ENCODE results near the gene STK32B.

The STK32B gene

GRCh38 chr4:5387457-5387856 is 336.2 kb downstream of the STK32B start:
- Histone ChIP-seq H3K27me3 (ENCODE audit: control insufficient read depth in 1 of 2, insufficient read depth in 2 of 2, low read length in 2 of 2) (no peaks in the 10 kb centered on the region), H3K9me3 (ENCODE audit: control insufficient read depth in 1 of 2, low read length in 2 of 2) (no peaks in the 10 kb centered on the region), H3K27ac (ENCODE audit: low read depth, low read length) (no peak overlapping the region), H3K4me1 (ENCODE audit: control insufficient read depth in 1 of 2, insufficient read depth in 2 of 2, low read length in 2 of 2) (peaks cover 19 to 31% of the 10 kb centered on the region in 2 donors), H3K4me3 (ENCODE audit: low read depth in 1 of 2, low read length in 2 of 2) (no peak overlapping the region), H3K9ac (ENCODE audit: low read depth in 1 of 2, low read length in 2 of 2) (no peak overlapping the region), H3K36me3 (ENCODE audit: control insufficient read depth in 1 of 2, insufficient read depth in 2 of 2, low read length in 2 of 2) (no peaks in the 10 kb centered on the region)

- Histone ChIP-seq H3K4me3 (ENCODE audit: low read depth in 1 of 2, low read length in 2 of 2) (no peak overlapping the region), H3K36me3 (ENCODE audit: control insufficient read depth in 1 of 2, insufficient read depth in 2 of 2, low read length in 2 of 2) (no peaks in the 10 kb centered on the region), H3K27ac (ENCODE audit: low read depth, low read length) (no peak overlapping the region), H3K4me1 (ENCODE audit: control insufficient read depth in 1 of 2, insufficient read depth in 2 of 2, low read length in 2 of 2) (peaks cover 19 to 30% of the 10 kb centered on the region in 2 donors), H3K9me3 (ENCODE audit: control insufficient read depth in 1 of 2, low read length in 2 of 2) (no peaks in the 10 kb centered on the region), H3K9ac (ENCODE audit: low read depth in 1 of 2, low read length in 2 of 2) (no peak overlapping the region), H3K27me3 (ENCODE audit: control insufficient read depth in 1 of 2, insufficient read depth in 2 of 2, low read length in 2 of 2) (no peaks in the 10 kb centered on the region)
Measured at GRCh38 chr4:5389756-5390310, 338.6 kb downstream of the STK32B start.

- H3K4me1 ChIP-seq (ENCODE audit: control insufficient read depth in 1 of 2, insufficient read depth in 2 of 2, low read length in 2 of 2): peaks cover 8 to 26% of the 10 kb centered on the region in 2 donors
- H3K27me3 ChIP-seq (ENCODE audit: control insufficient read depth in 1 of 2, insufficient read depth in 2 of 2, low read length in 2 of 2): no peaks in the 10 kb centered on the region
- H3K36me3 ChIP-seq (ENCODE audit: control insufficient read depth in 1 of 2, insufficient read depth in 2 of 2, low read length in 2 of 2): no peaks in the 10 kb centered on the region
- H3K9ac ChIP-seq (ENCODE audit: low read depth in 1 of 2, low read length in 2 of 2): no peak overlapping the region
- H3K4me3 ChIP-seq (ENCODE audit: low read depth in 1 of 2, low read length in 2 of 2): no peak overlapping the region
- H3K27ac ChIP-seq (ENCODE audit: low read depth, low read length): no peak overlapping the region
- H3K9me3 ChIP-seq (ENCODE audit: control insufficient read depth in 1 of 2, low read length in 2 of 2): no peaks in the 10 kb centered on the region
Measured at GRCh38 chr4:5391492-5391891, 340.2 kb downstream of the STK32B start.

GRCh38 chr4:5393911-5394513 is 342.7 kb downstream of the STK32B start:
- Histone ChIP-seq H3K27me3 (ENCODE audit: control insufficient read depth in 1 of 2, insufficient read depth in 2 of 2, low read length in 2 of 2) (no peaks in the 10 kb centered on the region), H3K27ac (ENCODE audit: low read depth, low read length) (no peak overlapping the region), H3K9me3 (ENCODE audit: control insufficient read depth in 1 of 2, low read length in 2 of 2) (no peaks in the 10 kb centered on the region), H3K4me3 (ENCODE audit: low read depth in 1 of 2, low read length in 2 of 2) (no peak overlapping the region), H3K9ac (ENCODE audit: low read depth in 1 of 2, low read length in 2 of 2) (no peak overlapping the region), H3K36me3 (ENCODE audit: control insufficient read depth in 1 of 2, insufficient read depth in 2 of 2, low read length in 2 of 2) (no peaks in the 10 kb centered on the region), H3K4me1 (ENCODE audit: control insufficient read depth in 1 of 2, insufficient read depth in 2 of 2, low read length in 2 of 2) (peaks cover 8 to 26% of the 10 kb centered on the region in 2 donors)

GRCh38 chr4:5395781-5396180 is 344.5 kb downstream of the STK32B start:
- Histone ChIP-seq H3K27ac (ENCODE audit: low read depth, low read length) (no peak overlapping the region), H3K9ac (ENCODE audit: low read depth in 1 of 2, low read length in 2 of 2) (no peak overlapping the region), H3K27me3 (ENCODE audit: control insufficient read depth in 1 of 2, insufficient read depth in 2 of 2, low read length in 2 of 2) (no peaks in the 10 kb centered on the region), H3K4me1 (ENCODE audit: control insufficient read depth in 1 of 2, insufficient read depth in 2 of 2, low read length in 2 of 2) (peaks cover 0 to 15% of the 10 kb centered on the region in 2 donors), H3K9me3 (ENCODE audit: control insufficient read depth in 1 of 2, low read length in 2 of 2) (no peaks in the 10 kb centered on the region), H3K36me3 (ENCODE audit: control insufficient read depth in 1 of 2, insufficient read depth in 2 of 2, low read length in 2 of 2) (no peaks in the 10 kb centered on the region), H3K4me3 (ENCODE audit: low read depth in 1 of 2, low read length in 2 of 2) (no peak overlapping the region)

- no peaks in the 10 kb centered on the region for H3K36me3 ChIP-seq (ENCODE audit: control insufficient read depth in 1 of 2, insufficient read depth in 2 of 2, low read length in 2 of 2)
- no peaks in the 10 kb centered on the region for H3K27me3 ChIP-seq (ENCODE audit: control insufficient read depth in 1 of 2, insufficient read depth in 2 of 2, low read length in 2 of 2)
- no peak overlapping the region for H3K27ac ChIP-seq (ENCODE audit: low read depth, low read length)
- peaks cover 0 to 7% of the 10 kb centered on the region in 2 donors for H3K4me1 ChIP-seq (ENCODE audit: control insufficient read depth in 1 of 2, insufficient read depth in 2 of 2, low read length in 2 of 2)
- H3K9me3 ChIP-seq (ENCODE audit: control insufficient read depth in 1 of 2, low read length in 2 of 2): peaks cover 0 to 3% of the 10 kb centered on the region in 2 donors
- H3K4me3 ChIP-seq (ENCODE audit: low read depth in 1 of 2, low read length in 2 of 2): no peak overlapping the region
- H3K9ac ChIP-seq (ENCODE audit: low read depth in 1 of 2, low read length in 2 of 2): no peak overlapping the region
Measured at GRCh38 chr4:5398056-5398455, 346.8 kb downstream of the STK32B start.

GRCh38 chr4:5399124-5399523 is 347.8 kb downstream of the STK32B start:
- H3K36me3 ChIP-seq (ENCODE audit: control insufficient read depth in 1 of 2, insufficient read depth in 2 of 2, low read length in 2 of 2): no peaks in the 10 kb centered on the region
- H3K4me3 ChIP-seq (ENCODE audit: low read depth in 1 of 2, low read length in 2 of 2): no peak overlapping the region
- H3K27me3 ChIP-seq (ENCODE audit: control insufficient read depth in 1 of 2, insufficient read depth in 2 of 2, low read length in 2 of 2): no peaks in the 10 kb centered on the region
- H3K9me3 ChIP-seq (ENCODE audit: control insufficient read depth in 1 of 2, low read length in 2 of 2): peaks cover 0 to 3% of the 10 kb centered on the region in 2 donors
- no peak overlapping the region for H3K27ac ChIP-seq (ENCODE audit: low read depth, low read length)
- H3K4me1 ChIP-seq (ENCODE audit: control insufficient read depth in 1 of 2, insufficient read depth in 2 of 2, low read length in 2 of 2): peaks cover 0 to 7% of the 10 kb centered on the region in 2 donors
- H3K9ac ChIP-seq (ENCODE audit: low read depth in 1 of 2, low read length in 2 of 2): no peak overlapping the region

- Histone ChIP-seq H3K27me3 (ENCODE audit: control insufficient read depth in 1 of 2, insufficient read depth in 2 of 2, low read length in 2 of 2) (no peaks in the 10 kb centered on the region), H3K4me1 (ENCODE audit: control insufficient read depth in 1 of 2, insufficient read depth in 2 of 2, low read length in 2 of 2) (peaks cover 0 to 7% of the 10 kb centered on the region in 2 donors), H3K4me3 (ENCODE audit: low read depth in 1 of 2, low read length in 2 of 2) (no peak overlapping the region), H3K27ac (ENCODE audit: low read depth, low read length) (no peak overlapping the region), H3K36me3 (ENCODE audit: control insufficient read depth in 1 of 2, insufficient read depth in 2 of 2, low read length in 2 of 2) (no peaks in the 10 kb centered on the region), H3K9me3 (ENCODE audit: control insufficient read depth in 1 of 2, low read length in 2 of 2) (peaks cover 0 to 3% of the 10 kb centered on the region in 2 donors), H3K9ac (ENCODE audit: low read depth in 1 of 2, low read length in 2 of 2) (no peak overlapping the region)
Measured at GRCh38 chr4:5399790-5400421, 348.6 kb downstream of the STK32B start.

- no peaks in the 10 kb centered on the region for H3K4me1 ChIP-seq (ENCODE audit: control insufficient read depth in 1 of 2, insufficient read depth in 2 of 2, low read length in 2 of 2)
- H3K27ac ChIP-seq (ENCODE audit: low read depth, low read length): no peak overlapping the region
- H3K36me3 ChIP-seq (ENCODE audit: control insufficient read depth in 1 of 2, insufficient read depth in 2 of 2, low read length in 2 of 2): no peaks in the 10 kb centered on the region
- peaks cover 9 to 10% of the 10 kb centered on the region in 2 donors for H3K9me3 ChIP-seq (ENCODE audit: control insufficient read depth in 1 of 2, low read length in 2 of 2)
- no peaks in the 10 kb centered on the region for H3K27me3 ChIP-seq (ENCODE audit: control insufficient read depth in 1 of 2, insufficient read depth in 2 of 2, low read length in 2 of 2)
- no peak overlapping the region for H3K4me3 ChIP-seq (ENCODE audit: low read depth in 1 of 2, low read length in 2 of 2)
- no peak overlapping the region for H3K9ac ChIP-seq (ENCODE audit: low read depth in 1 of 2, low read length in 2 of 2)
Measured at GRCh38 chr4:5403746-5404497, 352.6 kb downstream of the STK32B start.

GRCh38 chr4:5409237-5409636 is 358.0 kb downstream of the STK32B start:
- no peaks in the 10 kb centered on the region for H3K36me3 ChIP-seq (ENCODE audit: control insufficient read depth in 1 of 2, insufficient read depth in 2 of 2, low read length in 2 of 2)
- H3K27me3 ChIP-seq (ENCODE audit: control insufficient read depth in 1 of 2, insufficient read depth in 2 of 2, low read length in 2 of 2): no peaks in the 10 kb centered on the region
- no peak overlapping the region for H3K4me3 ChIP-seq (ENCODE audit: low read depth in 1 of 2, low read length in 2 of 2)
- H3K9ac ChIP-seq (ENCODE audit: low read depth in 1 of 2, low read length in 2 of 2): no peak overlapping the region
- H3K9me3 ChIP-seq (ENCODE audit: control insufficient read depth in 1 of 2, low read length in 2 of 2): peaks cover 6 to 10% of the 10 kb centered on the region in 2 donors
- H3K4me1 ChIP-seq (ENCODE audit: control insufficient read depth in 1 of 2, insufficient read depth in 2 of 2, low read length in 2 of 2): no peaks in the 10 kb centered on the region
- no peak overlapping the region for H3K27ac ChIP-seq (ENCODE audit: low read depth, low read length)

Measured in duodenal mucosa (tissue), 2 donors.